Transverse colon (tissue), 4 donors: ENCODE measurements around the gene RSRC2. TPM values are rescaled to one million over a fixed set of nuclear protein-coding genes. Genes with fewer than 3 reads are reported as not detected.

ENCODE experiments used
- DNase-seq: peaks from one replicate; pipeline ENCODE4 v3.0.0-alpha.2; 2019
- H3K27ac ChIP-seq, 4 donors: fragments of 200-600 bp; sonication (generic); 2 replicates each; pipeline ENCODE4 v1.5.1; 2016 to 2018; ENCODE audit warnings: inconsistent platforms in 4 of 4
- H3K27me3 ChIP-seq: fragments of 200-600 bp; sonication (generic); 2 replicates; pipeline ENCODE4 v1.5.1; 2017; ENCODE audit warnings: inconsistent platforms
- H3K36me3 ChIP-seq, 4 donors: fragments of 200-600 bp; sonication (generic); 2 replicates each; pipeline ENCODE4 v1.5.1; 2017 to 2019; ENCODE audit warnings: inconsistent platforms in 4 of 4
- H3K4me1 ChIP-seq, 4 donors: fragments of 200-600 bp; sonication (generic); 2 replicates each; pipeline ENCODE4 v1.5.1; 2017 to 2020; ENCODE audit warnings: inconsistent platforms in 4 of 4
- H3K4me3 ChIP-seq, 4 donors: fragments of 200-600 bp; sonication (generic); 1 replicate in 1 of 4; 2 replicates in 3 of 4; pipeline versions ENCODE4 v1.5.1 to v1.6.1; 2017 to 2019; ENCODE audit warnings: inconsistent platforms in 4 of 4
- H3K9me3 ChIP-seq, 2 donors: fragments of 200-600 bp; sonication (generic); 2 replicates each; pipeline ENCODE4 v1.5.1; 2017 to 2019; ENCODE audit warnings: inconsistent platforms in 2 of 2
- EP300 ChIP-seq: sonication (generic); formaldehyde crosslinking; IDR thresholded peaks from one replicate; pipeline ENCODE4 v1.6.1; 2017; ENCODE audit warnings: antibody characterized with exemption, low read depth
- POLR2A ChIP-seq: fragments of 450-650 bp; IDR thresholded peaks from one replicate; pipeline ENCODE4 v1.6.1; 2016; ENCODE audit warnings: antibody characterized with exemption, mild to moderate bottlenecking, moderate library complexity
- POLR2AphosphoS5 ChIP-seq, 3 donors: sonication (generic); formaldehyde crosslinking; IDR thresholded peaks; one replicate each; pipeline ENCODE4 v1.6.1; 2016; ENCODE audit warnings: antibody characterized with exemption in 3 of 3
- WGBS, 2 donors: methylation state at CpG; one replicate each; pipeline ENCODE4 v1.1.5; 2018; ENCODE audit warnings: low coverage in 1 of 2; 5-methylcytosine and 5-hydroxymethylcytosine counted together
- in situ Hi-C, 4 donors: fragments of 200-750 bp; cut with MboI; loops; one replicate each; pipeline versions ENCODE4 v1.15.0 to v1.15.1; 2017; ENCODE audit warnings: low sequenced_read_pairs in 3 of 4, low pct_ligation_motif_present in 1 of 4, low pct_unique_long_range_greater_than_20kb in 1 of 4
- intact Hi-C: fragments of 100-400 bp; cut with DNase I; formaldehyde crosslinking; loops from one replicate; pipeline ENCODE4 v1.15.1; 2023; ENCODE audit warnings: low total_unique reads
- small RNA-seq, 4 donors: library from RNA; depleted of rRNA; stranded (forward); fragments of <200 nt; gene quantifications; one replicate each; pipeline ENCODE3, GENCODE V24; 2016
- total RNA-seq, 4 donors: library from RNA; depleted of rRNA; stranded (reverse); fragments of >200 nt; gene quantifications; one replicate each; pipeline ENCODE4 v1.1.0, GENCODE V29; 2016
- TF ChIP-seq, protein P1 (sequence below), 5 experiments: fragments of 200-600 bp in 3 of 5; fragments of 450-650 bp in 2 of 5; sonication (generic) in 3 of 5; IDR thresholded peaks; 1 replicate in 2 of 5; 2 replicates in 3 of 5; pipeline ENCODE4 v1.5.1; 2016 to 2017; ENCODE audit warnings: antibody characterized with exemption in 5 of 5, inconsistent platforms in 3 of 5, mild to moderate bottlenecking in 2 of 5, moderate library complexity in 1 of 5

RSRC2 gene
- total RNA-seq, 4 donors from 2014 or later: 73.4 to 251 (median 99.7) TPM

DNA sequence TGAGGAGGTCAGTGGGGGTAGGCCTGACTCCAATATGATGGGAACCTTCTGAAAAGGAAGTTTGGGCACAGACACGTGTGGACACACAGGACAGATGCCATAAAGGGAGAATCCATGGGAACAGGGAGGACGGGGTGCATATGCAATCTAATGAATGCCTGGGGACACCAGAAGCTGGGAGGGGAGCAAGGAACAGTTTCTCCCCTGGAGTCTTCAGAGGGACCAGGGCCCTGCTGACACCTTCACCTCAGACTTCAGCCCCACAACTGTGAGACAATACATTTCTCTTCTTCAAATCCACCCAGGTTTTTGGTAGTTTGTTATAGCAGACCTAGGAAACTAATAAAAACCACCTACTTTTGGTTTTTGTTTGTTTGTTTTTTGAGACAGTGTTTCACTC is 69.1 kb downstream of the RSRC2 start:
- no peak overlapping the region for H3K4me3 ChIP-seq
- H3K4me1 ChIP-seq: peaks cover 0 to 23% (median 3%) of the 10 kb centered on the region in 4 donors
- intact Hi-C loops (no loop called here), in situ Hi-C loops (no loop called here)
- H3K36me3 ChIP-seq: no peaks in the 10 kb centered on the region
- 60 to 78% methylated on average over 2 of the region's 2 CpGs for WGBS, 2 donors
- no peaks in the 10 kb centered on the region for H3K27me3 ChIP-seq
- H3K9me3 ChIP-seq: no peaks in the 10 kb centered on the region
- H3K27ac ChIP-seq: no peak overlapping the region
- TF ChIP-seq POLR2AphosphoS5 (IDR thresholded peaks at IDR 0.05) (no peak), POLR2A (no peak), EP300 (no peak)
- TF ChIP-seq, protein P1, sequence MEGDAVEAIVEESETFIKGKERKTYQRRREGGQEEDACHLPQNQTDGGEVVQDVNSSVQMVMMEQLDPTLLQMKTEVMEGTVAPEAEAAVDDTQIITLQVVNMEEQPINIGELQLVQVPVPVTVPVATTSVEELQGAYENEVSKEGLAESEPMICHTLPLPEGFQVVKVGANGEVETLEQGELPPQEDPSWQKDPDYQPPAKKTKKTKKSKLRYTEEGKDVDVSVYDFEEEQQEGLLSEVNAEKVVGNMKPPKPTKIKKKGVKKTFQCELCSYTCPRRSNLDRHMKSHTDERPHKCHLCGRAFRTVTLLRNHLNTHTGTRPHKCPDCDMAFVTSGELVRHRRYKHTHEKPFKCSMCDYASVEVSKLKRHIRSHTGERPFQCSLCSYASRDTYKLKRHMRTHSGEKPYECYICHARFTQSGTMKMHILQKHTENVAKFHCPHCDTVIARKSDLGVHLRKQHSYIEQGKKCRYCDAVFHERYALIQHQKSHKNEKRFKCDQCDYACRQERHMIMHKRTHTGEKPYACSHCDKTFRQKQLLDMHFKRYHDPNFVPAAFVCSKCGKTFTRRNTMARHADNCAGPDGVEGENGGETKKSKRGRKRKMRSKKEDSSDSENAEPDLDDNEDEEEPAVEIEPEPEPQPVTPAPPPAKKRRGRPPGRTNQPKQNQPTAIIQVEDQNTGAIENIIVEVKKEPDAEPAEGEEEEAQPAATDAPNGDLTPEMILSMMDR (IDR thresholded peaks at IDR 0.05): no peak
- DNase-seq: no peak

DNA sequence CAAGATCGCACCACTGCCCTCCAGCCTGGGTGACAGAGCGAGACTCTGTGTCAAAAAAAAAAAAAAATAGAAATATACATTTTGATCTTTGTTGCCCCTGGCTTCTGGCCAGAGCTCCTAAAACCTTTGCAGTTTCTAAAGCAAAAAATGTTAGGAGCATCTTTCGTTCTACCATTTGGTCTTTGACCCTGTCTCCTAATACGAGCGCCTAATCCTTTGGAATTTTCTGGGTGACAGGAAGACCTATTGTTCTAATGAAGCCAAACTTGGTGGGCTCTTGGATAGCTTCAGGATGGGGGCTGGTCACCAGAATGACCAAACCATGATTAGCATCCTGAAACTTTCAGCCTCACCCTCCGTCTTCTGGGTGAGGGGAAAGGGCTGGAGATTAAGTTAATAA is 72.0 kb downstream of the RSRC2 start:
- 50 to 79% methylated on average over 2 to 6 of the region's 6 CpGs for WGBS, 2 donors
- no peak overlapping the region for H3K4me3 ChIP-seq
- H3K9me3 ChIP-seq: no peaks in the 10 kb centered on the region
- TF ChIP-seq POLR2AphosphoS5 (IDR thresholded peaks at IDR 0.05) (no peak), POLR2A (no peak), EP300 (no peak)
- TF ChIP-seq, protein P1 (IDR thresholded peaks at IDR 0.05): no peak
- DNase-seq: no peak
- no peak overlapping the region for H3K27ac ChIP-seq
- no peaks in the 10 kb centered on the region for H3K27me3 ChIP-seq
- no peaks in the 10 kb centered on the region for H3K36me3 ChIP-seq
- peaks cover 0 to 24% (median 3%) of the 10 kb centered on the region in 4 donors for H3K4me1 ChIP-seq
- in situ Hi-C loops (no loop called here), intact Hi-C loops (no loop called here)

DNA sequence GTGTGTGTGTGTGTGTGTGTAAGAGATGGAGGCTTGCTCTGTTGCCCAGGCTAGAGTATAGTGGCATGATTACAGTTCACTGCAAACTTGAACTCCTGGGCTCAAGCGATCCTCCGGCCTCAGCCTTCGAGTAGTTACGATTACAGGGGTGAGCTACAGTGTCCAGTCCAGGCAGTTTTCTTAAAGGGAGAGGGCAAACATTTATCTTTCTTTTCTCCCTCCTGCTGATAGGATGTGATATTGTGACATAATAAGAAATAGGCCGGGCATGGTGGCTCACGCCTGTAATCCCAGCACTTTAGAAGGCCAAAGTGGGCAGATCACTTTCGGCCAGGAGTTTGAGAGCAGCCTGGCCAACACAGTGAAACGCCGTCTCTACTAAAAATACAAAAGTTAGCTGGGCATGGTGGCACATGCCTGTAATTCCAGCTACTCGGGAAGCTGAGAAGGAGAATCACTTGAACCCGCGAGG is 72.5 kb downstream of the RSRC2 start:
- H3K27ac ChIP-seq: no peak overlapping the region
- DNase-seq: no peak
- in situ Hi-C loops (no loop called here), intact Hi-C loops (no loop called here)
- H3K36me3 ChIP-seq: no peaks in the 10 kb centered on the region
- peaks cover 0 to 27% (median 3%) of the 10 kb centered on the region in 4 donors for H3K4me1 ChIP-seq
- no peak for TF ChIP-seq EP300
- TF ChIP-seq POLR2A: no peak
- TF ChIP-seq, protein P1 (IDR thresholded peaks at IDR 0.05): no peak
- TF ChIP-seq POLR2AphosphoS5 (IDR thresholded peaks at IDR 0.05): no peak
- WGBS, 2 donors: 97% methylated on average over 12 of the region's 12 CpGs; no CpG with 5 or more reads in 1 of the 2 donors
- no peaks in the 10 kb centered on the region for H3K9me3 ChIP-seq
- no peak overlapping the region for H3K4me3 ChIP-seq
- H3K27me3 ChIP-seq: no peaks in the 10 kb centered on the region

Small RNAs within 50 kb of the gene (small RNA-seq; reads per million reads assigned to genes)
- 0 reads per million in 4 donors for gene AC026333.1
- 0 to 0.28 (median 0) reads per million in 4 donors for gene RF00411

Other genes with a start within 250 kb of the RSRC2 start
- 100 to 1,000 TPM in 1 of 4 donors, 10 to 100 TPM in 3; 49.2 to 111 (median 88.6) TPM for gene CLIP1, start 104.3 kb downstream of the RSRC2 start, total RNA-seq
- gene ZCCHC8, start 26.0 kb downstream of the RSRC2 start, total RNA-seq: 10 to 100 TPM; 15.9 to 28.4 (median 19.9) TPM
- gene KNTC1, start 313 bp upstream of the RSRC2 start, total RNA-seq: 10 to 100 TPM; 10.6 to 79.4 (median 23.1) TPM
- under 1 TPM in 1 of 4 donors, not detected in 3; 0.27 TPM for gene HCAR2, start 176.4 kb upstream of the RSRC2 start, total RNA-seq
- not detected for gene HCAR3, start 189.9 kb upstream of the RSRC2 start, total RNA-seq
- under 1 TPM in 1 of 4 donors, not detected in 3; 0.16 TPM for gene HCAR1, start 203.9 kb upstream of the RSRC2 start, total RNA-seq
- 10 to 100 TPM in 3 of 4 donors, 1 to 10 TPM in 1; 3.6 to 31.6 (median 23.5) TPM for gene DENR, start 225.9 kb upstream of the RSRC2 start, total RNA-seq
- under 1 TPM in 2 of 4 donors, not detected in 2; 0.16 to 0.55 TPM for gene CCDC62, start 247.6 kb upstream of the RSRC2 start, total RNA-seq